Keratinocyte (primary cell): ENCODE results near the gene CILP2. TPM values are rescaled to one million over a fixed set of nuclear protein-coding genes. Genes with fewer than 3 reads are reported as not detected.

Source experiments
- DNase-seq: peaks from one replicate; pipeline ENCODE4 v3.0.0-alpha.2; 2011; ENCODE audit warnings: low read depth, missing footprints, low spot score
- FAIRE-seq: peaks from 2 replicates; lab custom pipeline; 2011; peaks lifted over from hg19 to GRCh38; lab: Jason Lieb, UNC
- H2AFZ ChIP-seq: 2 replicates; pipeline ENCODE4 v1.6.0; 2012; ENCODE audit warnings: low read length, control low read depth, inconsistent platforms; ENCODE audit not compliant: control insufficient read depth
- H3K27ac ChIP-seq: 2 replicates; pipeline ENCODE4 v1.5.1; 2011; ENCODE audit warnings: low read length; ENCODE audit not compliant: control insufficient read depth, insufficient read depth
- H3K27me3 ChIP-seq: 3 replicates; pipeline ENCODE4 v1.6.0; 2011; ENCODE audit warnings: low read length; ENCODE audit not compliant: control insufficient read depth, insufficient read depth; ENCODE audit errors: extremely low read depth
- H3K36me3 ChIP-seq, 2 experiments: 2 replicates in 1 of 2; 3 replicates in 1 of 2; pipeline ENCODE4 v1.5.1; 2011; ENCODE audit warnings: low read length in 2 of 2, mild to moderate bottlenecking in 1 of 2; ENCODE audit not compliant: control insufficient read depth in 2 of 2, insufficient read depth in 2 of 2; ENCODE audit errors: extremely low read depth in 1 of 2
- H3K4me1 ChIP-seq: 3 replicates; pipeline ENCODE4 v1.5.1; 2011; ENCODE audit warnings: low read length; ENCODE audit not compliant: control insufficient read depth, insufficient read depth; ENCODE audit errors: extremely low read depth
- H3K4me2 ChIP-seq: 3 replicates; pipeline ENCODE4 v1.6.0; 2011; ENCODE audit warnings: low read depth, low read length; ENCODE audit not compliant: control insufficient read depth, insufficient read depth; ENCODE audit errors: extremely low read depth
- H3K4me3 ChIP-seq, 3 experiments: fragments of 200-600 bp in 1 of 3; sonication (generic) in 1 of 3; 2 replicates in 2 of 3; 3 replicates in 1 of 3; pipeline ENCODE4 v1.5.1; 2011 to 2016; ENCODE audit warnings: low read length in 3 of 3, mild to moderate bottlenecking in 3 of 3, control low read depth in 2 of 3, inconsistent platforms in 1 of 3, low read depth in 1 of 3, mixed read lengths in 1 of 3, mixed run types in 1 of 3, moderate library complexity in 1 of 3; ENCODE audit not compliant: control insufficient read depth in 2 of 3, insufficient read depth in 2 of 3; ENCODE audit errors: extremely low read depth in 1 of 3
- H3K79me2 ChIP-seq: 2 replicates; pipeline ENCODE4 v1.6.0; 2012; ENCODE audit warnings: low read length; ENCODE audit not compliant: control insufficient read depth, insufficient read depth
- H3K9ac ChIP-seq: 3 replicates; pipeline ENCODE4 v1.6.0; 2011; ENCODE audit warnings: low read length; ENCODE audit not compliant: control insufficient read depth, insufficient read depth; ENCODE audit errors: extremely low read depth
- H3K9me1 ChIP-seq: 3 replicates; pipeline ENCODE4 v1.6.0; 2011; ENCODE audit warnings: low read length; ENCODE audit not compliant: control insufficient read depth, insufficient read depth; ENCODE audit errors: extremely low read depth
- H3K9me3 ChIP-seq: 2 replicates; pipeline ENCODE4 v1.5.1; 2012; ENCODE audit warnings: low read depth, low read length; ENCODE audit not compliant: control insufficient read depth
- H4K20me1 ChIP-seq: 3 replicates; pipeline ENCODE4 v1.6.0; 2011; ENCODE audit warnings: low read length; ENCODE audit not compliant: control insufficient read depth, insufficient read depth; ENCODE audit errors: extremely low read depth
- CTCF ChIP-seq, 3 experiments: IDR thresholded peaks in 1 of 3; conservative IDR thresholded peaks in 1 of 3; optimal IDR thresholded peaks in 1 of 3; 2 replicates in 2 of 3; 3 replicates in 1 of 3; pipeline versions ENCODE3 to v1.5.1; 2011; ENCODE audit warnings: low read length in 3 of 3, mild to moderate bottlenecking in 3 of 3, moderate library complexity in 2 of 3, control low read depth in 1 of 3, inconsistent platforms in 1 of 3; ENCODE audit not compliant: insufficient read depth in 2 of 3; ENCODE audit errors: extremely low read depth in 1 of 3
- EZH2 ChIP-seq: IDR thresholded peaks from one replicate; pipeline ENCODE4 v1.6.1; 2012; ENCODE audit warnings: inconsistent platforms, mild to moderate bottlenecking, low read length, moderate library complexity
- dilution Hi-C: fragments of 300-500 bp; cut with MboI; formaldehyde crosslinking; loops from one replicate; pipeline ENCODE4 v1.7.0; 2020; ENCODE audit warnings: low sequenced_read_pairs; ENCODE audit not compliant: extremely low pct_ligation_motif_present
- polyA plus RNA-seq, 5 experiments: library from polyadenylated mRNA; depleted of rRNA in 3 of 5; stranded (reverse) in 3 of 5; stranded (forward) in 1 of 5; unstranded in 1 of 5; fragments of >200 nt; gene quantifications; 1 replicate in 1 of 5; 2 replicates in 3 of 5; 3 replicates in 1 of 5; pipeline versions ENCODE4 v1.2.1 to v1.2.3, GENCODE V29; 2011 to 2012; ENCODE audit warnings: missing spikeins in 2 of 5, low read depth in 1 of 5, low replicate concordance in 1 of 5

CILP2 gene
- polyA plus RNA-seq, 1 donor (not counting 4 experiments of a cell fraction or from before 2014, with no cell fraction given), result 0.07 TPM

- dilution Hi-C loops, result no loop called here
- Histone ChIP-seq H3K4me3 (no peak overlapping the region), H2AFZ (no peak overlapping the region), H3K27ac (no peak overlapping the region), H3K9ac (no peak overlapping the region), H3K9me1 (no peaks in the 10 kb centered on the region), H3K79me2 (peaks cover 52% of the 10 kb centered on the region), H4K20me1 (no peaks in the 10 kb centered on the region), H3K27me3 (no peaks in the 10 kb centered on the region), H3K36me3 (peaks cover 29 to 34% of the 10 kb centered on the region in 2 experiments), H3K4me2 (no peak overlapping the region), H3K4me1 (peaks cover 32% of the 10 kb centered on the region), H3K9me3 (no peaks in the 10 kb centered on the region)
- TF ChIP-seq EZH2 (no peak), CTCF (optimal IDR thresholded peaks at IDR 0.05 in 1 of 3, IDR thresholded peaks at IDR 0.05 in 1 of 3, conservative IDR thresholded peaks at IDR 0.05 in 1 of 3; ENCODE audit: extremely low read depth in 1 of 3, insufficient read depth in 2 of 3, low read length in 3 of 3) (no peak)
- no peak for DNase-seq
- no peak for FAIRE-seq
Measured at GRCh38 chr19:19492026-19492610, 45.9 kb upstream of the CILP2 start.

GRCh38 chr19:19493841-19494546, 44.1 kb upstream of the CILP2 start:
- TF ChIP-seq CTCF (optimal IDR thresholded peaks at IDR 0.05 in 1 of 3, IDR thresholded peaks at IDR 0.05 in 1 of 3, conservative IDR thresholded peaks at IDR 0.05 in 1 of 3; ENCODE audit: extremely low read depth in 1 of 3, insufficient read depth in 2 of 3, low read length in 3 of 3), result no peak
- TF ChIP-seq EZH2, result no peak
- FAIRE-seq, result no peak
- Histone ChIP-seq H3K79me2 (peaks cover 45% of the 10 kb centered on the region), H3K9me3 (no peaks in the 10 kb centered on the region), H3K9ac (no peak overlapping the region), H3K36me3 (peaks cover 33 to 38% of the 10 kb centered on the region in 2 experiments), H3K4me1 (peaks cover 13% of the 10 kb centered on the region), H3K9me1 (no peaks in the 10 kb centered on the region), H3K4me2 (no peak overlapping the region), H3K27me3 (no peaks in the 10 kb centered on the region), H2AFZ (no peak overlapping the region), H3K4me3 (no peak overlapping the region), H3K27ac (no peak overlapping the region), H4K20me1 (no peaks in the 10 kb centered on the region)
- DNase-seq, result no peak
- dilution Hi-C loops, result no loop called here
